ENCODE data around the gene LRFN3.
"Not testable (repeated sequence)": the region's sequence is repeated elsewhere in the genome, so short reads cannot be mapped to it uniquely, and the experiment has no call there.

The LRFN3 gene

DNA sequence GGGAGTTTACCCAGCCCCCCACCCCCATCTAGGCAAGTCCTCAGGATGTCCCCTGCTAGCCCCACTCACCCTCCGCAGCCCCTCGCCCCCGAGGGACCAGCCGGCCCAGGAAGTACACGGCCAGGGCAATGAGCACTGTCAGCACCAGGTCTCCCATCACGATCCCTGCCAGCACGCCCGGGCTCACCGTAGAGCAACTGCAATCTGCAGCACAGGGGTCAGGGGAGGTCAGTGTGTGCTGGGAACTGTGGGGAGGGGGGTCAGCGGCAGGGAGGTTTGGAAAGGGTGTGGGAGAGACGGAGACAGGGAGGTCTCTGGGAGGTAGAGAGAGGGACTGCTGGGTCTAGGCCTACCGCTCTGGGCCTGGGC, 28.8 kb upstream of the LRFN3 start:
- no peak overlapping the region for H3K4me3 ChIP-seq (replicated peaks; ENCODE audit: low read depth, low read length)
- DNase-seq (ENCODE audit: low read depth) = no peak
- no peak for TF ChIP-seq CTCF (IDR thresholded peaks at IDR 0.05; ENCODE audit: low read length, missing control alignments)

- DNase-seq (ENCODE audit: low read depth) = no peak
- TF ChIP-seq CTCF (IDR thresholded peaks at IDR 0.05; ENCODE audit: low read length, missing control alignments) = no peak
- H3K4me3 ChIP-seq (replicated peaks; ENCODE audit: low read depth, low read length) = no peak within 1 kb of the TSS
These were observed 28.1 kb upstream of the LRFN3 start, which contains the start of gene TYROBP for GRCh38 chr19:35908010-35908441. Gene TYROBP, minus strand, starts transcription at chr19:35908295. Its CDS starts 67 bp downstream, at chr19:35908228.

GRCh38 chr19:35908973-35909683, 27.0 kb upstream of the LRFN3 start:
- DNase-seq (ENCODE audit: low read depth) = no peak
- no peak overlapping the region for H3K4me3 ChIP-seq (replicated peaks; ENCODE audit: low read depth, low read length)
- no peak for TF ChIP-seq CTCF (IDR thresholded peaks at IDR 0.05; ENCODE audit: low read length, missing control alignments)

DNA sequence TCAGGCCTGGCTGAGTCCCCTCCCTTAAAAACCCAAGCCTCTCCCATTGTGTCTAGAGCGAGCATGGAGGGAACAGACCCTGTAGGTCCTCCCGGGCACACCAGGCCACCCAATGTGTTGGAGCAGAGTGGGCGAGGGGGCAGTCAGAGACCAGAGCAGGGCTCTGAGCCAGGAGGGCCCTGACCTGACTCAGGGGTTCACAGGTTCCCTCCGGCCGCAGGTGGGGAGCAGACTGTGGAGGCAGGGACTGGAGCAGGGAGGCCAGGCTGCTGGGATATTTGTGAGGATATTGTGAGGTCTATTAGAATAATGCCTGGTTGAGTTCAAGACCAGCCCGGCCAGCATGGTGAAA, 26.5 kb upstream of the LRFN3 start:
- no peak for DNase-seq (ENCODE audit: low read depth)
- no peak overlapping the region for H3K4me3 ChIP-seq (replicated peaks; ENCODE audit: low read depth, low read length)
- no peak for TF ChIP-seq CTCF (IDR thresholded peaks at IDR 0.05; ENCODE audit: low read length, missing control alignments)

DNA sequence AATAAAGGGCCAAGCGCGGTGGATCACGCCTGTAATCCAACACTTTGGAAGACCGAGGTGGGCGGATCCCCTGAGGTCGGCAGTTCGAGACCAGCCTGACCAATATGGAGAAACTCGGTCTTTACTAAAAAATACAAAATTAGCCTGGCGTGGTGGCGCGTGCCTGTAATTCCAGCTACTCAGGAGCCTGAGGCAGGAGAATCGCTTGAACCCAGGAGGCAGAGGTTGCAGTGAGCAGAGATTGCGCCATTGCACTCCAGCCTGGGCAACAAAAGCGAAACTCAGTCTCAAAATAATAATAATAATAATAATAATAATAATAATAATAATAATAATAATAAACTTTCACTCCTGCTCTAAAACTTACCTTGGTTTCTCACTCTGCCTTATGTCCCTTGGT, 25.8 kb upstream of the LRFN3 start:
- DNase-seq (ENCODE audit: low read depth); H3K4me3 ChIP-seq (replicated peaks; ENCODE audit: low read depth, low read length): not testable (repeated sequence)

GRCh38 chr19:35911173-35911572, 25.0 kb upstream of the LRFN3 start:
- TF ChIP-seq CTCF (IDR thresholded peaks at IDR 0.05; ENCODE audit: low read length, missing control alignments) = no peak
- DNase-seq (ENCODE audit: low read depth) = no peak
- no peak overlapping the region for H3K4me3 ChIP-seq (replicated peaks; ENCODE audit: low read depth, low read length)

- no peak for DNase-seq (ENCODE audit: low read depth)
- no peak for TF ChIP-seq CTCF (IDR thresholded peaks at IDR 0.05; ENCODE audit: low read length, missing control alignments)
- H3K4me3 ChIP-seq (replicated peaks; ENCODE audit: low read depth, low read length) = no peak overlapping the region
These were observed 24.4 kb upstream of the LRFN3 start for GRCh38 chr19:35911790-35912189.
